DMS153 treated with DMSO at 0.1 percent for 48 hours (cell line): ENCODE measurements around the gene IQCM.
"Not testable (repeated sequence)": the region's sequence is repeated elsewhere in the genome, so short reads cannot be mapped to it uniquely, and the experiment has no call there.

Source experiments
- DNase-seq: peaks from one replicate; lab custom pipeline; 2025; ENCODE audit not compliant: unreplicated experiment; lab: John Stamatoyannopoulos, UW

The IQCM gene

GRCh38 chr4:149584722-149585121 lies 230.9 kb downstream of the IQCM start:
- no peak for DNase-seq

GRCh38 chr4:149574971-149575370 lies 240.7 kb downstream of the IQCM start:
- no peak for DNase-seq

- no peak for DNase-seq
Measured at GRCh38 chr4:149572716-149573115, 242.9 kb downstream of the IQCM start.

- DNase-seq, result no peak
Measured at GRCh38 chr4:149555799-149556198, 259.8 kb downstream of the IQCM start.

- DNase-seq, result no peak
Measured at GRCh38 chr4:149555146-149555545, 260.5 kb downstream of the IQCM start.

GRCh38 chr4:149553959-149554520 lies 261.6 kb downstream of the IQCM start:
- no peak for DNase-seq

GRCh38 chr4:149552601-149553000 lies 263.0 kb downstream of the IQCM start:
- no peak for DNase-seq

GRCh38 chr4:149549911-149550310 lies 265.7 kb downstream of the IQCM start:
- no peak for DNase-seq

- DNase-seq, result no peak
Measured at GRCh38 chr4:149534779-149535178, 280.9 kb downstream of the IQCM start.

- DNase-seq, result no peak
Measured at GRCh38 chr4:149531861-149532260, 283.8 kb downstream of the IQCM start.

- DNase-seq, result no peak
Measured at GRCh38 chr4:149523039-149523438, 292.6 kb downstream of the IQCM start.

- DNase-seq, result no peak
Measured at GRCh38 chr4:149521611-149522425, 293.8 kb downstream of the IQCM start.

- no peak for DNase-seq
Measured at GRCh38 chr4:149518471-149518870, 297.2 kb downstream of the IQCM start.

GRCh38 chr4:149513081-149513480 lies 302.6 kb downstream of the IQCM start:
- no peak for DNase-seq

GRCh38 chr4:149512501-149512900 lies 303.1 kb downstream of the IQCM start:
- DNase-seq, result no peak

- no peak for DNase-seq
Measured at GRCh38 chr4:149511558-149512298, 303.9 kb downstream of the IQCM start.

GRCh38 chr4:149507309-149507708 lies 308.3 kb downstream of the IQCM start:
- not testable (repeated sequence) for DNase-seq

GRCh38 chr4:149500806-149501205 lies 314.8 kb downstream of the IQCM start:
- DNase-seq, result no peak

- no peak for DNase-seq
Measured at GRCh38 chr4:149499726-149500125, 315.9 kb downstream of the IQCM start.

GRCh38 chr4:149498246-149498645 lies 317.4 kb downstream of the IQCM start:
- DNase-seq, result no peak

GRCh38 chr4:149493492-149493891 lies 322.2 kb downstream of the IQCM start:
- DNase-seq, result no peak

GRCh38 chr4:149489321-149489720 lies 326.3 kb downstream of the IQCM start:
- DNase-seq, result no peak
